ENCODE measurements around the gene ESRP2.

DNA sequence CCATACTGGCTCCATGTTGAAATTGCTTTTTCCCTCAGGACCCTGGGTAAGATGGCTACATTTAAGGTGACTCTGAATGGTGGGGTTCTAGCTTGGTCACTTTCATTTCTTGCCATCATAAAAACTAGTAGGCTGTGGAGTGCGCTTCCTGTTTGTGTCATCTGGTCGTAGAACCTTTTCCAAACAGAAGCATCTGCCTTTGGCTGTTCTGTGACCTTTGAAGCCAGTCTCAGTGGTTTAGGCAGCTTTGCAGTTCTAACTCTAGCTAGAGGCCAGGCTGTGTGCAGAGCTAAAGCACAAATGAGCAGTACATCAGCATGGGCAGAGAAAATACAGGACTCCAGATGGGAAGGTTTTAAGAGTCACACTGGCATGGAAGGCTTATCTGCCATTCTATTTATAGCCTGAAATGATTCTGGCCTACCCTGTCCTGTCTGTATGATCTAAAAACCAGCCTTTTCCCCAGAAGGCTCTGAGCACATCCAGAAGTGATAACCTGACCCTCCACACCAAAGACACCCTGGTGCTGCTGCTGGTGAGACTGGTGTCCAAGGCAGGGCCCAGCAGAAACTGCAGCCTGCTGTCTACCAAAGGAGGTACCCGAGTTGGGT lies 8.6 kb downstream of the ESRP2 start:
- TF ChIP-seq, protein P1, sequence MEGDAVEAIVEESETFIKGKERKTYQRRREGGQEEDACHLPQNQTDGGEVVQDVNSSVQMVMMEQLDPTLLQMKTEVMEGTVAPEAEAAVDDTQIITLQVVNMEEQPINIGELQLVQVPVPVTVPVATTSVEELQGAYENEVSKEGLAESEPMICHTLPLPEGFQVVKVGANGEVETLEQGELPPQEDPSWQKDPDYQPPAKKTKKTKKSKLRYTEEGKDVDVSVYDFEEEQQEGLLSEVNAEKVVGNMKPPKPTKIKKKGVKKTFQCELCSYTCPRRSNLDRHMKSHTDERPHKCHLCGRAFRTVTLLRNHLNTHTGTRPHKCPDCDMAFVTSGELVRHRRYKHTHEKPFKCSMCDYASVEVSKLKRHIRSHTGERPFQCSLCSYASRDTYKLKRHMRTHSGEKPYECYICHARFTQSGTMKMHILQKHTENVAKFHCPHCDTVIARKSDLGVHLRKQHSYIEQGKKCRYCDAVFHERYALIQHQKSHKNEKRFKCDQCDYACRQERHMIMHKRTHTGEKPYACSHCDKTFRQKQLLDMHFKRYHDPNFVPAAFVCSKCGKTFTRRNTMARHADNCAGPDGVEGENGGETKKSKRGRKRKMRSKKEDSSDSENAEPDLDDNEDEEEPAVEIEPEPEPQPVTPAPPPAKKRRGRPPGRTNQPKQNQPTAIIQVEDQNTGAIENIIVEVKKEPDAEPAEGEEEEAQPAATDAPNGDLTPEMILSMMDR (IDR thresholded peaks at IDR 0.05): no peak
- TF ChIP-seq EP300 (IDR thresholded peaks at IDR 0.05): no peak
- no peak for TF ChIP-seq POLR2A (IDR thresholded peaks at IDR 0.05)
